GM20431 (cell line): Measurements from ENCODE around the gene TBRG4.

Experiments
- in situ Hi-C: fragments of 300-500 bp; cut with MseI, MboI; formaldehyde crosslinking; loops from one replicate; pipeline ENCODE4 v1.15.0; 2020; ENCODE audit warnings: low sequenced_read_pairs; ENCODE audit not compliant: unreplicated experiment

Gene TBRG4

GRCh38 chr7:45147858-45148652 lies 36.6 kb upstream of the TBRG4 start:
- in situ Hi-C loops = loop anchor here (25.0 kb wide), 1 partner anchor 211 kb away; no protein-coding TSS in a partner anchor

- in situ Hi-C loops = loop anchor here (25.0 kb wide), 1 partner anchor 209 kb away; no protein-coding TSS in a partner anchor
Observed at GRCh38 chr7:45146531-45147379, 35.3 kb upstream of the TBRG4 start.

DNA sequence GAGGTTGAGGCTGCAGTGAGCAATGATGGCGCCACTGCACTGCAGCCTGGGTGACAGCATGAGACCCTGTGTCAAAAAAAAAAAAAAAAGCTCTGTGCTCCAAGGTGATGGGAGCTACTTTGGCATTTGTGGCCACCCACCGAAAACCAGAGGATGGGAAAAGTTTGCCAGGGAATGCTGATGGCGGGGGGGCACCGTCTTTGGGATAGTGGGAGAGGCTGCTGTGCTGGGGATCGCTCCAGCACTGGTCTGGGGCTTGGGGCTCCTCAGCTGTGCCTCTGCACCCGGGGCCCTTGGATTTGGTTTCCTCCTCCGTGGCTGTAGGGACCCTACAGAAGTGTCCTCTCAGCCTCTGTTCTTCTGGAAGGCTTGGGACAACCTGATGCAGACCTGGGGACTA lies 34.4 kb upstream of the TBRG4 start:
- in situ Hi-C loops = loop anchor here (25.0 kb wide), 1 partner anchor 209 kb away; no protein-coding TSS in a partner anchor

- in situ Hi-C loops = loop anchor here (25.0 kb wide), 1 partner anchor 206 kb away; no protein-coding TSS in a partner anchor
Observed at GRCh38 chr7:45143616-45144015, 32.1 kb upstream of the TBRG4 start.

DNA sequence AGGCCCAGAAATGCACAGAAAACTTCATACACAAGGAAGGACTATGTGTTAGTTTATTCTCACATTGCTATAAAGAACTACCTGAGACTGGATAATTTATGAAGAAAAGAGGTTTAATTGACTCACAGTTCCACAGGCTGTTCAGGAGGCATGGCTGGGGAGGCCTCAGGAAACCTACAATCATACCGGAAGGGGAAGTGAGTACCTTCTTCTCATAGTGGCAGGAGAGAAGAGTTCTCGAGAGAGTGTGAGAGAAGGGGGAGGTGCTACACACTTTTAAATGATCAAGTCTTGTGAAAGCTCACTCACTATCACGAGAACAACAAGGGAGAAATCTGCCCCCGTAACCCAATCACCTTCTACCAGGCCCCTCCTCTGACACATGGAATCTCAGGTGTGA lies 29.3 kb upstream of the TBRG4 start:
- in situ Hi-C loops = loop anchor here (25.0 kb wide), 1 partner anchor 204 kb away; no protein-coding TSS in a partner anchor

- in situ Hi-C loops = loop anchor here (10.0 to 25.0 kb wide), 3 partner anchors 201 to 554 kb away; partner anchors contain the start of gene TMED4
Observed at GRCh38 chr7:45138433-45139267, 27.2 kb upstream of the TBRG4 start.

- in situ Hi-C loops = loop anchor here (10.0 to 25.0 kb wide), 3 partner anchors 199 to 552 kb away; partner anchors contain the start of gene TMED4
Observed at GRCh38 chr7:45136106-45137060, 24.9 kb upstream of the TBRG4 start.

DNA sequence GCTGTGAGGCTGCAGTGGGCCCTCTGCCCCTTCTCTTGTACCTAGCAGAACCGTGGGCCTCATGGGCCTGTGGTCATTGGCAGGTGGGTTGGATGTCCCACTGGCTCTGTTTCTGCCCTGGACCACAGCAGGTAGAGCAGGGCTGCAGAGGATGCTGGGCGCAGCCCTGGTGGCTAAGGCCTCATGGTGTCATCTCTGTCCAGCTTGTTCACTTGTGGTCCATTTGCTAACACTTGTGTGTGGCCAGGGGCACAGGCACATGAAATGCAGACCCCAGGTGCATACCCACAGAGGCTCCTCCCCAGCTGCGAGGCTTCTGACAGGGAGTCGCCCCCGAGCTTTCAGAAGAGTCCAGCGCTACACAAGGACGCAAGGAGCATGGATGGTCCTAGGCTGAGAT lies 22.4 kb upstream of the TBRG4 start:
- in situ Hi-C loops = loop anchor here (10.0 to 25.0 kb wide), 3 partner anchors 197 to 549 kb away; partner anchors contain the start of gene TMED4

GRCh38 chr7:45133352-45133751 lies 21.9 kb upstream of the TBRG4 start:
- in situ Hi-C loops = loop anchor here (10.0 to 25.0 kb wide), 3 partner anchors 196 to 549 kb away; partner anchors contain the start of gene TMED4

GRCh38 chr7:45132708-45133320 lies 21.3 kb upstream of the TBRG4 start:
- in situ Hi-C loops = loop anchor here (10.0 to 25.0 kb wide), 3 partner anchors 196 to 548 kb away; partner anchors contain the start of gene TMED4

DNA sequence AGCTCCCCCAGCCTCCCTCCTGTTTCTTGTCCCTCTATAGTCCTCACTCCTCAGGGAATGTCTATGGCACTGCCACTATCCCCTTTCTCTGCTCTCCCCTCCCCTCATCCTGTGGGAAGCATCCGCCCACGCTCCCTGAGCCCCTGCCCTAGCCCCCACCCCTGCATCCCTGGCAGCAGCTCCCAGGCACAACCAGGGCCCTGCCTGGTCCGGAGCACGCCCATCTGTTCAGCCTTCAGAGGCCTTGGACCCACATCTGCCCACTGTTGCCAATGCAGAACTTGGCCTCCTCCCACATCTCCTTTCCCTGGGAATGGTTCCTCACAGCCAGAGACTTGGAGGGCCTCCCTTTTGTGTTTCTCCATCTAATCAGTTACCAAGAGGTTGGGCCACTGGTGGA lies 20.4 kb upstream of the TBRG4 start:
- in situ Hi-C loops = loop anchor here (10.0 to 25.0 kb wide), 3 partner anchors 195 to 547 kb away; partner anchors contain the start of gene TMED4

- in situ Hi-C loops = loop anchor here (10.0 to 25.0 kb wide), 3 partner anchors 194 to 546 kb away; partner anchors contain the start of gene TMED4
Observed at GRCh38 chr7:45130910-45131309, 19.4 kb upstream of the TBRG4 start.

DNA sequence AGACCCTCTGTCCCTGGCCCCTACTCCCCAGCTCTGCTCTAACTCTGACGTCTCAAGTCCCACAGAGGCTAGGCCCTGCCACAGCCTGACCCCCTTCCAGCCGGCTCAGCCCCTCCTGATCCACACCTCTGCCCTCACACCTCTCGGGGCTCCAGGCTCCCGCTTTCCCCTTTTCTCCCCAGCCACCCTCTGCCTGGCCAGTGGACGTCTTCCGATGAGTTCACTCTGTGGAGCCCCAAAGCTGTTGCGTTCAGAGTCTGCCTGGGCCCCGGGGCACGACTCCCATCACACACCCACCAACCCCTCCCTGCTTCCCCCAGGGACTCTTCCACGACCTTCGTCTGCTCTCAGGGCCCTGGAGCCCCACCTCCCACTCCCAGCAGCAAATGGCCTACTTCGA lies 18.4 kb upstream of the TBRG4 start:
- in situ Hi-C loops = loop anchor here (10.0 to 25.0 kb wide), 3 partner anchors 193 to 545 kb away; partner anchors contain the start of gene TMED4

DNA sequence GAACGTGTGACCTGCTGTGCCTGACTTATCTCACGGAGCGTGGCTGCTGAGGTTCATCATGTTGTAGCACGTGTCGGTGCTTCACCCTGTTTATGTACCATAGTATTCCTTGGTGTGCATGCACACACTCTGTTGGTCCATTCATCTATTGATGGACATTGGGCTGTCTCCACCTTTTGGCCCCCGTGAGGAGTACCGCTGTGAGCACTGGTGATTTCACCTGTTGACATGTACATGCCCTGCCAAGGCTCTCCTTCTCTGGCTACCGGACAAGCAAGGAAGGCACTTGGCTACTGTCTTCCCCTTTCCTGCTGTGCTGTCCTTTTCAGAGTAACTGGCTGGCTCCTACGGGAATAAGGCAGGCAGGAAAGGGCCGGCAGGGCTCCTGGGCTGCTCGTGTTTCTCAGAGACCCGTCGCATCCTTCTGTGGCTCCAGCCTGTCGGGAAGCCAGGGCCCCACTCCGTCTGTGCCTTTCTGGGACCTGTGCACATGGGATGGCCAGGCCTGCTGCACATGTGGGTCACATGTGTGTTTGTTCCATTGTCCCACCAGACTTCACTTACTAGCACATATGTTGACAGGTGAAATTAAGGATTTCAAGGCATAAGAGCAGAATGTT lies 17.8 kb upstream of the TBRG4 start:
- in situ Hi-C loops = loop anchor here (25.0 kb wide), 1 partner anchor 192 kb away; no protein-coding TSS in a partner anchor

GRCh38 chr7:45126920-45127319 lies 15.4 kb upstream of the TBRG4 start:
- in situ Hi-C loops = loop anchor here (25.0 kb wide), 1 partner anchor 190 kb away; no protein-coding TSS in a partner anchor

DNA sequence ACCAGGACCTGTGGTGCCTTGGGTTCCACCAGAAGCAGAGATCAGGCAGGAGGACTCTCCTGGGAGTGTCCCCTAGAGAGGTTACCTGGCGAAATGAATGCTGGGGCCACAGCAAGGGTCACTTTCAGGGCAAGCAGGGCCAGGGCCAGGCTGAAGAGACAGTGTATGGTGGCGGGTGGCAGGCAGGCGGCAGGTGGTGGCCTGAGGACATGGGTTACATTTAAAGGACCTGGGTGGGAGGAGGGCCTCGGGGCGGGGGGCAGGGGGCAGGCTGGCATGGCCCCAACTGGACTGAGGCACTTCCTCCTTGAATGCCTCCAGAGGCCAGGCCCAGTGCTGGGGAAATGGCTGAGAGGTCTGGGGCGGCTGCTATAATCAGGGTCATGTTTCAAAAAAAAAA lies 14.7 kb upstream of the TBRG4 start:
- in situ Hi-C loops = loop anchor here (25.0 kb wide), 1 partner anchor 189 kb away; no protein-coding TSS in a partner anchor
